OCI-LY1 (cell line): ENCODE measurements around the gene KCTD19.

Source experiments
- H2AFZ ChIP-seq: fragments of 200-600 bp; sonication (generic), shearing (Covaris generic); 2 replicates; pipeline ENCODE4 v1.6.0; 2014; ENCODE audit warnings: antibody characterized with exemption, mild to moderate bottlenecking, low read length
- H3F3A ChIP-seq: fragments of 200-600 bp; sonication (generic), shearing (Covaris generic); 2 replicates; pipeline ENCODE4 v1.6.0; 2014; ENCODE audit warnings: mild to moderate bottlenecking, antibody characterized with exemption, low read length, moderate library complexity; ENCODE audit not compliant: insufficient read depth
- H3K27ac ChIP-seq: fragments of 200-600 bp; sonication (generic); 2 replicates; pipeline ENCODE4 v1.5.1; 2014; ENCODE audit warnings: low read length, mixed run types, mild to moderate bottlenecking, low read depth; ENCODE audit not compliant: poor library complexity, severe bottlenecking
- H3K27me3 ChIP-seq: fragments of 200-600 bp; sonication (generic); 2 replicates; pipeline ENCODE4 v1.6.0; 2014; ENCODE audit warnings: antibody characterized with exemption, mild to moderate bottlenecking, low read length, moderate library complexity; ENCODE audit not compliant: insufficient read depth
- H3K36me3 ChIP-seq: fragments of 200-600 bp; sonication (generic); 2 replicates; pipeline ENCODE4 v1.6.1; 2014; ENCODE audit warnings: mild to moderate bottlenecking, antibody characterized with exemption, low read length, moderate library complexity, mixed read lengths; ENCODE audit not compliant: insufficient read depth
- H3K4me1 ChIP-seq: fragments of 200-600 bp; sonication (generic); 2 replicates; pipeline ENCODE4 v1.5.1; 2014; ENCODE audit warnings: mild to moderate bottlenecking, low read length, moderate library complexity; ENCODE audit not compliant: insufficient read depth, severe bottlenecking
- H3K4me2 ChIP-seq: fragments of 200-600 bp; sonication (generic), shearing (Covaris generic); 2 replicates; pipeline ENCODE4 v1.6.1; 2014; ENCODE audit warnings: low read length
- H3K4me3 ChIP-seq: fragments of 200-600 bp; sonication (generic); 2 replicates; pipeline ENCODE4 v1.5.1; 2014; ENCODE audit warnings: low read length, low read depth, mild to moderate bottlenecking, mixed read lengths; ENCODE audit not compliant: poor library complexity, severe bottlenecking
- H3K79me2 ChIP-seq: fragments of 200-600 bp; shearing (Covaris generic); 2 replicates; pipeline ENCODE4 v1.6.1; 2016; ENCODE audit warnings: mixed run types, low read length, mixed read lengths; ENCODE audit not compliant: insufficient read depth
- H3K9ac ChIP-seq: fragments of 200-600 bp; sonication (generic), shearing (Covaris generic); 2 replicates; pipeline ENCODE4 v1.6.1; 2014; ENCODE audit warnings: mild to moderate bottlenecking, low read length, mixed read lengths
- H3K9me2 ChIP-seq: fragments of 200-600 bp; sonication (generic), shearing (Covaris generic); 2 replicates; pipeline ENCODE4 v1.6.1; 2014; ENCODE audit warnings: low read depth, mild to moderate bottlenecking, low read length, mixed read lengths
- H3K9me3 ChIP-seq: fragments of 200-600 bp; shearing (Covaris generic); 2 replicates; pipeline ENCODE4 v1.6.1; 2014; ENCODE audit warnings: low read length, mixed read lengths
- H4K20me1 ChIP-seq: fragments of 200-600 bp; sonication (generic), shearing (Covaris generic); 2 replicates; pipeline ENCODE4 v1.6.0; 2016; ENCODE audit warnings: mild to moderate bottlenecking, low read length; ENCODE audit not compliant: insufficient read depth
- EZH2 ChIP-seq: fragments of 200-600 bp; sonication (generic), shearing (Covaris generic); IDR thresholded peaks from 2 replicates; pipeline ENCODE4 v1.8.0; 2017; ENCODE audit warnings: borderline replicate concordance, mixed run types, mild to moderate bottlenecking, antibody characterized with exemption, low read length, moderate library complexity, mixed read lengths
- TF ChIP-seq, protein P1 (sequence below): fragments of 200-600 bp; sonication (generic), shearing (Covaris generic); IDR thresholded peaks from 2 replicates; pipeline ENCODE4 v1.5.1; 2017; ENCODE audit warnings: mild to moderate bottlenecking, antibody characterized with exemption, low read length, moderate library complexity, mixed read lengths

The KCTD19 gene

DNA sequence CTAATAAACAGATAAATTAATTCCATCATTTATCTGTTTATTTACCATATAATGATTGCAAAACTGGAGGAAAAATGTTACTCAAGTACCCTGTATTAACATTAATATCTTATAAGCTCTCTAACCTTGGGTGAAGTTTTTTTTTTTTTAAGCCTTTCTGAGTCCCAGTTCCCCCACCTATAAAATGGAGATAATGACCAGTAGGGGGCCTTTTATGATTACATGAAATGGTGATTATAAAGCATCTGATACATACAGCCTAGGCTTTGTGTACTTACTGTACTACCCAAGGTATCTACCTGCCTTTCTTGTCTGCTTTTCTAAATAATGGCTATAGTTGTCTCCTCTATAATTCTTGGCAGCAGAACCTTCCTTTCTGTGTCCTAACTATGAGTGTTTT, 22.6 kb upstream of the KCTD19 start:
- Histone ChIP-seq H3K4me1 (no peaks in the 10 kb centered on the region), H3K36me3 (no peaks in the 10 kb centered on the region), H3K4me3 (no peak overlapping the region), H3K9me2 (no peaks in the 10 kb centered on the region), H3K4me2 (no peak overlapping the region), H3K9me3 (no peaks in the 10 kb centered on the region), H3K27me3 (no peaks in the 10 kb centered on the region; the same call in 1 of the 2 replicates), H4K20me1 (no peaks in the 10 kb centered on the region), H2AFZ (no peak overlapping the region), H3K27ac (no peak overlapping the region), H3K79me2 (no peaks in the 10 kb centered on the region), H3F3A (no peaks in the 10 kb centered on the region), H3K9ac (no peak overlapping the region)
- TF ChIP-seq EZH2, result no peak
- TF ChIP-seq, protein P1, sequence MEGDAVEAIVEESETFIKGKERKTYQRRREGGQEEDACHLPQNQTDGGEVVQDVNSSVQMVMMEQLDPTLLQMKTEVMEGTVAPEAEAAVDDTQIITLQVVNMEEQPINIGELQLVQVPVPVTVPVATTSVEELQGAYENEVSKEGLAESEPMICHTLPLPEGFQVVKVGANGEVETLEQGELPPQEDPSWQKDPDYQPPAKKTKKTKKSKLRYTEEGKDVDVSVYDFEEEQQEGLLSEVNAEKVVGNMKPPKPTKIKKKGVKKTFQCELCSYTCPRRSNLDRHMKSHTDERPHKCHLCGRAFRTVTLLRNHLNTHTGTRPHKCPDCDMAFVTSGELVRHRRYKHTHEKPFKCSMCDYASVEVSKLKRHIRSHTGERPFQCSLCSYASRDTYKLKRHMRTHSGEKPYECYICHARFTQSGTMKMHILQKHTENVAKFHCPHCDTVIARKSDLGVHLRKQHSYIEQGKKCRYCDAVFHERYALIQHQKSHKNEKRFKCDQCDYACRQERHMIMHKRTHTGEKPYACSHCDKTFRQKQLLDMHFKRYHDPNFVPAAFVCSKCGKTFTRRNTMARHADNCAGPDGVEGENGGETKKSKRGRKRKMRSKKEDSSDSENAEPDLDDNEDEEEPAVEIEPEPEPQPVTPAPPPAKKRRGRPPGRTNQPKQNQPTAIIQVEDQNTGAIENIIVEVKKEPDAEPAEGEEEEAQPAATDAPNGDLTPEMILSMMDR, result peak; percentile 68

DNA sequence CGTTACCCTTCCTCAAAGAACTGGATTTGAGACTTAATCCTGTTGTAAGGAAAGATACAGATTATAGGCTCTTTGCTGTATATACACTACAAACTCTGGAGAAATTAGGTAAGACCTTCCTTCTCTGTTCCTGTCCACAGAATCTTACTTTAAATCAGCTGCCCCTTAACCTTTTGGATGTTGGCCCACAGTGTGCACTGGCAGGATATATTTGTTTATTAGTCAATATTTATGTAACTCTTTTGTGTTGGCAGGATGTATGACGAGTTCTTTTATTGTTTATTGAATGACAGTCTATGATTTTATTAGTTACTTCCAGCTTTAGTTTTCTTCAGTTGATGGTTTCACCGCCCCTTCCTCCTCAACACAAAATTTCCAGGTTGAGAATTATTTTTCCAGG, 19.8 kb upstream of the KCTD19 start:
- no peak for TF ChIP-seq EZH2
- TF ChIP-seq, protein P1, result no peak
- Histone ChIP-seq H3F3A (no peaks in the 10 kb centered on the region), H3K79me2 (no peaks in the 10 kb centered on the region), H3K4me2 (no peak overlapping the region), H3K9ac (no peak overlapping the region), H3K4me1 (no peaks in the 10 kb centered on the region), H3K9me3 (no peaks in the 10 kb centered on the region), H3K36me3 (no peaks in the 10 kb centered on the region), H3K27ac (no peak overlapping the region), H3K27me3 (no peaks in the 10 kb centered on the region; the same call in 1 of the 2 replicates), H3K4me3 (no peak overlapping the region), H2AFZ (no peak overlapping the region), H3K9me2 (no peaks in the 10 kb centered on the region), H4K20me1 (no peaks in the 10 kb centered on the region)

DNA sequence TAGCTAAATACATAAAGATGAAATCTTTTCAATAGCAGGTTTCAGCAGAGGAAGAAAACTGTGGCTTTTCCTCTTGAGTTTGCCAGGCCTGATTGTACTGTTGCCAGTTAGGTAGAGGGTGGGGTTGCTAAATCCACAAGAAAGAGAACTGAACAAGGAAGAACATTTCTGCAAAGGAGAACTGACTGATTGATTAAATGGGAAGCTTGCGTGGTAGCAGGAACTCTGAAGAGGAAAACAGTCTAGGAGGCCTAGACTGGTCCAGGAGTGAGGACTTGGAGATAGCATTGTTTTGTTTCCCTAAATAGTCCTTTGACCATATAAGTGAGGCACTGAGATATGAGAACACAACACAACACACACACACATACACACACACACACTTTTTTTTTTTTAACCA, 18.9 kb upstream of the KCTD19 start:
- no peak overlapping the region for H3K4me2 ChIP-seq
- TF ChIP-seq, protein P1, result no peak
- TF ChIP-seq EZH2, result no peak
- no peaks in the 10 kb centered on the region; the same call in 1 of the 2 replicates for H3K27me3 ChIP-seq
- H2AFZ ChIP-seq, result no peak overlapping the region
- no peaks in the 10 kb centered on the region for H3K4me1 ChIP-seq
- H3K79me2 ChIP-seq, result no peaks in the 10 kb centered on the region
- no peaks in the 10 kb centered on the region for H3K9me2 ChIP-seq
- no peak overlapping the region for H3K9ac ChIP-seq
- no peak overlapping the region for H3K27ac ChIP-seq
- H4K20me1 ChIP-seq, result no peaks in the 10 kb centered on the region
- no peaks in the 10 kb centered on the region for H3F3A ChIP-seq
- H3K9me3 ChIP-seq, result no peaks in the 10 kb centered on the region
- no peaks in the 10 kb centered on the region for H3K36me3 ChIP-seq
- no peak overlapping the region for H3K4me3 ChIP-seq
